Measurements from ENCODE around the gene SCNN1B. TPM values are rescaled to one million over a fixed set of nuclear protein-coding genes. Genes with fewer than 3 reads are reported as not detected.
"Not testable (repeated sequence)": the region's sequence is repeated elsewhere in the genome, so short reads cannot be mapped to it uniquely, and the experiment has no call there.

SCNN1B gene
- total RNA-seq, 1 donor from 2014 or later, result 38.3 TPM

DNA sequence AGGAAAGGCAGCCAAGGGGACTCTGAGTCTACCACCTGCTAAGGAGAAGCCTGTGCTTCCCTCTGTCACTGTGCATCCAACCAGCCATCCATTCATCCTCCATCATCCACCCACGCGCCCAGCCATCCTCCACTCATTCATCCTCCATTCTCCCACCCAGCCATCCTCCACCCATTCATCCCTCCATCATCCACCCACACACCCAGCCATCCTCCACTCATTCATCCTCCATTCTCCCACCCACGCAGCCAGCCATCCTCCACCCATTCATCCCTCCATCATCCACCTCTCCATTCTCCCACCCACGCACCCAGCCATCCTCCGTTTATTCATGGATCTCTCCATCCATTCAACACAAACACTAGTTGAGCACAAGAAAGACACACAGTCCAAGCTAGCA is 76.8 kb downstream of the SCNN1B start:
- no peak overlapping the region for H3K4me3 ChIP-seq
- no peaks in the 10 kb centered on the region for H3K9me3 ChIP-seq
- H3K27me3 ChIP-seq (ENCODE audit: low read depth), result no peaks in the 10 kb centered on the region
- DNase-seq, result peak; percentile 2
- H3K4me1 ChIP-seq, result no peaks in the 10 kb centered on the region
- intact Hi-C loops (cut with DNase I), result no loop called here
- H3K27ac ChIP-seq, result no peak overlapping the region
- no peak for TF ChIP-seq CTCF (IDR thresholded peaks at IDR 0.05)
- H3K36me3 ChIP-seq, result no peaks in the 10 kb centered on the region
- ATAC-seq, result no peak

DNA sequence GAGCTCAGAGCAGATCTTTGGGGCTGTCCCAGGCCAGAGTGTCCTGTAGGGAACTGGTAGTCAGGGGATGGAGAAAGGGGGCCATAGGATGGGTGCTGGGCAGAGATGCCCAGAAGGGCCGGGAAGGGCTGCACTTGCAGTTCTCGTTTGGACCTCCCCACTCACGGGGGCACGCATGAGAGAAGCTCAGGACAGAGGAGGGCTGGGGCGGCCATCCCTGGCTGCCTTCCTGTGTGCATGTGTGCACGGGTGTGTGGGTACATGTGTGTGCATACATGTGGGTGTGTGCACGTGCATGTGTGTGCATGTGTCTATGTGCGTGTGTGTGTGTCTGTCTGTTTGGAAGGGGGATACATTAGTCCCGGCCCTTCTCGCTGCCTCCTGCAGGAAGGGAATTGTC is 77.6 kb downstream of the SCNN1B start:
- ATAC-seq (no peak), DNase-seq (peak; percentile 36)
- no peak for TF ChIP-seq CTCF (IDR thresholded peaks at IDR 0.05)
- intact Hi-C loops (cut with DNase I), result no loop called here
- Histone ChIP-seq H3K4me1 (no peaks in the 10 kb centered on the region), H3K4me3 (no peak overlapping the region), H3K9me3 (no peaks in the 10 kb centered on the region), H3K36me3 (no peaks in the 10 kb centered on the region), H3K27ac (no peak overlapping the region), H3K27me3 (ENCODE audit: low read depth) (no peaks in the 10 kb centered on the region)

DNA sequence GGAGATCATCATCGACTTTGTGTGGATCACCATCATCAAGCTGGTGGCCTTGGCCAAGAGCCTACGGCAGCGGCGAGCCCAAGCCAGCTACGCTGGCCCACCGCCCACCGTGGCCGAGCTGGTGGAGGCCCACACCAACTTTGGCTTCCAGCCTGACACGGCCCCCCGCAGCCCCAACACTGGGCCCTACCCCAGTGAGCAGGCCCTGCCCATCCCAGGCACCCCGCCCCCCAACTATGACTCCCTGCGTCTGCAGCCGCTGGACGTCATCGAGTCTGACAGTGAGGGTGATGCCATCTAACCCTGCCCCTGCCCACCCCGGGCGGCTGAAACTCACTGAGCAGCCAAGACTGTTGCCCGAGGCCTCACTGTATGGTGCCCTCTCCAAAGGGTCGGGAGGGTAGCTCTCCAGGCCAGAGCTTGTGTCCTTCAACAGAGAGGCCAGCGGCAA is 78.4 kb downstream of the SCNN1B start:
- intact Hi-C loops (cut with DNase I), result no loop called here
- no peaks in the 10 kb centered on the region for H3K9me3 ChIP-seq
- ATAC-seq, result no peak
- H3K4me1 ChIP-seq, result no peaks in the 10 kb centered on the region
- no peaks in the 10 kb centered on the region for H3K36me3 ChIP-seq
- TF ChIP-seq CTCF (IDR thresholded peaks at IDR 0.05), result no peak
- no peak for DNase-seq
- H3K4me3 ChIP-seq, result no peak overlapping the region
- no peaks in the 10 kb centered on the region for H3K27me3 ChIP-seq (ENCODE audit: low read depth)
- H3K27ac ChIP-seq, result no peak overlapping the region

- H3K27me3 ChIP-seq (ENCODE audit: low read depth); H3K9me3 ChIP-seq; H3K27ac ChIP-seq; ATAC-seq; DNase-seq; H3K4me3 ChIP-seq; H3K36me3 ChIP-seq; H3K4me1 ChIP-seq; intact Hi-C loops (cut with DNase I): not testable (repeated sequence)
These were observed 79.6 kb downstream of the SCNN1B start for GRCh38 chr16:23381702-23382101.

- no peaks in the 10 kb centered on the region for H3K27me3 ChIP-seq (ENCODE audit: low read depth)
- DNase-seq (peak; percentile 72), ATAC-seq (peak; percentile 78 to 82)
- TF ChIP-seq CTCF (IDR thresholded peaks at IDR 0.05), result no peak
- intact Hi-C loops (cut with DNase I), result no loop called here
- H3K27ac ChIP-seq, result no peak overlapping the region
- H3K4me3 ChIP-seq, result no peak overlapping the region
- H3K4me1 ChIP-seq, result no peaks in the 10 kb centered on the region
- no peaks in the 10 kb centered on the region for H3K36me3 ChIP-seq
- no peaks in the 10 kb centered on the region for H3K9me3 ChIP-seq
These were observed 80.2 kb downstream of the SCNN1B start for GRCh38 chr16:23382279-23382678.

DNA sequence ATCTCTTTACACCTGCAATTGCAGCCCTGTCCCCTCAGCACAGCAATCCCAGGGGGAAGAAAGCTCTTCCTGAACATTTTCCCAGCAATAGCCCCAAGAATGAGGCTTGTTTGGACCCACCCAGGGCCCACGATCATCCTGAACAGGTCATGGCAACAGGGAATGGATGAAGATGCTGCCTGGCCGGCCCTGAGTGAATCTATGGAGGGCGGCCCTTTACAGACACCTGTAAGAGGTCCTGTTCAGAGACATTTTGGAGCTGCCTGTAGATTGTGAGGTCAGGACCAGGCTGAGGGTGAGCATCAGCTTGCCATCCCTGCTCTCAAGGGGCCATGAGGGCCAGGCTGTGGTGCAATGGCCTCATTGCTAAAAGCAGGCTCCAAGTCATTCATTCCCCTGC is 81.8 kb downstream of the SCNN1B start:
- no peak overlapping the region for H3K27ac ChIP-seq
- TF ChIP-seq CTCF (IDR thresholded peaks at IDR 0.05), result no peak
- no peaks in the 10 kb centered on the region for H3K4me1 ChIP-seq
- DNase-seq (no peak), ATAC-seq (no peak)
- H3K9me3 ChIP-seq, result no peaks in the 10 kb centered on the region
- H3K27me3 ChIP-seq (ENCODE audit: low read depth), result no peaks in the 10 kb centered on the region
- no peak overlapping the region for H3K4me3 ChIP-seq
- intact Hi-C loops (cut with DNase I), result no loop called here
- peaks cover 11% of the 10 kb centered on the region for H3K36me3 ChIP-seq

Measured in lower lobe of right lung (tissue), 2 donors.